Raji (cell line): ENCODE results near the gene HTT.

Experiments used
- POLR2A ChIP-seq: IDR thresholded peaks from 2 replicates; pipeline ENCODE4 v1.6.1; 2011; ENCODE audit warnings: low read depth, low read length, control low read depth; ENCODE audit not compliant: insufficient read depth

Gene HTT

DNA sequence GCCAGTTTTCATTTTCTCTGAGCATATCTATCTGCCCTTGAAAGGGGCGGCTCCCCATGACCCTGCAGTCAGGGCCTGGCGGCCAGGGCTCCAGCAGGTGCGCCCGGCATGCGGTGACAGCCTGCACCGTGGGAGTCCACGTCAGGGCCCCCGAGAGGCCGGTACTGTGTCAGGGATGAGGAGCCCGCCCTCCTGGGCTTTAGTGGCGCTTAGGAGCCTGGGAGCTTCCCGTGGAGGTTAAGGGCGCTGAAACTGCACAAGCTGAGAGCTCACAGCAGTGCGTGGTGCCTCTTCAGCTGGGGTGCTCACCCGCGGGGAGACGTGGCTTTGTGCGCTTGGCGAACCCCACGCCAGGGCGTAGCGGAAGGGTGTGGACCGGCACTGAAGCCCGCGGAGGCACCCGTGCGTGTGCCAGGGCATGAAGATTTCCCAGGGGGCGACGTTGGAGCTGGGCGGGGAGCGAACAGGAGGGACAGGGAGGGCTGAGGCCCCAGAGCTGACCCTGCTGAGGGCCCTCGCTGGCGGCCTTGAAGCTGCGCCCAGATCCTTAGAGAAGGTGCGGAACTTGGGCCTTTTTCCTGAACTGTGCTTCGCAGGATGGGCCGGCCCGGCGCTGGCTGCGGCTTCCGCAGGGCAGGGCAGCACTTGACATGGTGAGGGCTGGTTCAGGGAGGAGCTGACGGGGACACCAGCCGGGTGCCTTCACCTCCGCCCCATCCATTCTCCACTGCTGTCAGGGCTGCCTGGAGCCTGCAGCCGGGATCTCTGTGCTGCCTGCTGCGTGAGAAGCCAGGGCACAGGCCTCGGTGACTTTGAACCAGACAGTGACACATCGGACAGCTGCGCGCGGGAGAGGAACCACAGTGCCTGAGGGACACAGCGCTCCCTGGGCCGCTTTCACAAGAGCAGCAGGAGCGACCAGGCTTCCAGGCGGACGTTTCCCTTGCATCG lies 33.0 kb upstream of the HTT start:
- TF ChIP-seq POLR2A: 0 out of 2 replicates have a peak, but pooled peaks have one; percentile 4

DNA sequence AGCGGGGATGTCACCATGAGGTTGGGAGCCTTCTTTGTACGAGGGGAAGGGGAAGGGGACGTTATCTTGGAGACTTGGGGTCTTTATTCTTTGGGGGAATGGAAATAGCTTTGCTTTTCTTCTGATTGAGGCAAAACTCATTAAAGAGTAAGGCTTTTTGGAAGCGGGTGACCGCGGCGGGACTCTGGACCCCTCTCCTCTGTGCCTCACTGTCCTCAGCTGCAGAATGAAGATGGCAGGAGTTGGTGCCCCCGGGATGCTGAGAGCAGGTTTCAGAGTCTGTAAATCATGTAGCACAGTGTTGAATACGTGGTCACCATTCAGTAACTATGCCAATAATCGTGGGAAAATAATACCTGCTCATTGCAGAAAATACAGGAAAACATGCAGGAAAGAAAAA lies 32.3 kb upstream of the HTT start:
- TF ChIP-seq POLR2A: no peak

DNA sequence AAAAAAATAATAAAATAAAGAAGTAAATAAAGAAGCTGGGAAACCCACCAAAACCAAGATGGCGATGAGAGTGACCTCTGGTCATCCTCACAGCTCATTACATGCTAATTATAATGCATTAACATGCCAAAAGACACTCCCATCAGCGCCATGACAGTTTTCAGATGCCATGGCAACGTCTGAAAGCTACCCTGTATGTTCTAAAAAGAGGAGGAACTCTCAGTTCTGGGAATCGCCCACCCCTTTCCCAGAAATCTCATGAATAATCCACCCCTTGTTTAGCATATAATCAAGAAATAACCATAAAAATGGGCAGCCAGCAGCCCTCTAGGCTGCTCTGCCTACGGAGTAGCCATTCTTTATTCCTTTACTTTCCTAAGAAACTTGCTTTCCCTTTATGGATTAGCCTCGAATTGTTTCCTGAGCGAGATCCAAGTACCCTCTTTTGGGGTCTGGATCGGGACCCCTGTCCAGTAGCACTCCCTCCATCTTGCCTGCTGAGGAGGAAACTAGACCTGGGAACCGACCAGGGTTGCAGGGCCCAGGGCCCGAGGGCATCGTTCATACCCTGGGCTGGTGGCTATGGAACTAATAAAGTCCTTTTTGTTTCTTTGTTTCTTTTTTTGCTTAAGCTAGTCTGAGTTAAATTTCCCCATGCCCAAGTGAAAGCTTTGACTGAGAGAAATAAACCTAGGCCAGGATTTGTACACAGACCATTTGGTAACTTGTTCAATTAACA lies 31.0 kb upstream of the HTT start:
- TF ChIP-seq POLR2A: no peak

DNA sequence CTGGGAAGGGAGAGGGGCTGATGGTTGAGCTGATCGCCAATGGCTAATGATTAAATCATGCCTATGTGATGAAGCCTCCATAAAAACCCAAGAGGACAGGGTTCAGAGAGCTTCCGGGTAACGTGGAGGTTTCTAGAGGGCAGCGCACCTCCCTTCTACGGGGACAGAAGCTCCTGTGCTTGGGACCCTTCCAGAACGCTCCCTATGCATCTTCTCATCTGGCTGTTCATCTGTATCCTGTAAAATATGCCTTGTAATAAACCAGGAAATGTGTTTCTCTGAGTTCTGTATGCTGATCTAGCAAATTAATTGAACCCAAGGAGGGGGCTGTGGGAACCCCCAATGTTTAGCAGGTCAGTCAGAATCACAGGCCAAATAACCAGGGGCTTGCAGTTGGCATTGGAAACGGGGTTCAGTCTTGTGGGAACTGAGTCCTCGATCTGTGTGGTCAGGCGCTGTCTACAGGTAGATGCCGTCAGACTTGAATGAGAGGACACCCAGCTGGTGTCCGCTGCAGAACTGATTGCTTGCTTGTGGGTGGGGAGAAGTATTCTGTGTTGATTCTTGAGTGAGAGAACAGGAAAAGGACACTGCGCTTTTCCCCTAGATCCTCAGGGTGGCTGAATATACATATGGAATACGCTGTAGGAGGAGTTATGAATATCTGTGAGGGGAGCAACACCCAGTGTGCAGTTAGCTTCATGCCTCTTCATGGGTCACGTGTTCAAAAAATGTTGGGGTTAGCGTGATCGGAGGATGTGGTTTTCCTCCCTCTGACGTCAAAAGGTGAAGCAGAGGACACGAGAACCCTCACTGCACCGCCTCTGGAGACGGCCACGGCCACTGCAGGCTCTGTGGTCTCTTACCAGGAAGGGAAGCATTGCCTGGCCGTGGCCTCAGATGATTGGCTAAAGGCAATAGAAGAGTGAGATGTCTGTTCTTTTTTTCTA lies 29.3 kb upstream of the HTT start:
- TF ChIP-seq POLR2A: no peak

DNA sequence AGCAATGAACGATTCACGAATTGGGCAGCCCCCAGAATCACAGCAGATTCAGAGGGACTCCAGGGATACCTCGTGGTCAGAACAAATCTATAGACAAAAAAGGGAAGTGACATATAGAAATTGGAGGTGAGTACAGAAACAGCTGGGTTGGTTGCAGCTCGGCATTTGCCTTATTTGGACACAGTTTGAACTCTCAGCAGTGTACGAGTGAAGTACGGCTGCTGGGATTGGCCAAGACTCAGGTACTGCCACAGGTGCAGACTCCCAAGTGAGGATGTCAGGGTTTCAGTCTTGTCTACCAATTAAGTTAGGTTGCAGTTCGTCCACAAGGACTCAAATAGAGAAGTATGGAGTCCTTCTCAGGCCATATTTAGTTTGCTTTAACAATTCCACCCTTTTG lies 28.3 kb upstream of the HTT start:
- TF ChIP-seq POLR2A: no peak

DNA sequence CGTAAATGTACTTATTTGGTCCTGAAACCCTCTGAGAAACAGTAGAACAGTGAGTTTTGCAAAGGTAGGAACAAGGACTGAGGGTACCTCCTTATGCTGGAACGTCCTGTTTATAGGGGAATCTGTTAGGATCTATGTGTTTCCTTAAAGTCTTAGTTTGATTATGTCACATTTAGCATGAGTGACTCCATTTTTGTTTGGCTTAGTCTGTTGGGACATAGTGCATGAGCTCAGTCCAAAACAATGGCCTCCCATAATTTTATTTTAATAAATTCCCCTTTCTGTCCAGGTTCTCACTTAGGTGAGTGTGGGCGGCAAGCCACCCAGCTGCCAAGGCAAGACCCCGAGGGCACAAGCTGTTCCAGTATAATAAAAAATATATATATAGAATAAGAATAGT lies 27.9 kb upstream of the HTT start:
- TF ChIP-seq POLR2A: no peak

DNA sequence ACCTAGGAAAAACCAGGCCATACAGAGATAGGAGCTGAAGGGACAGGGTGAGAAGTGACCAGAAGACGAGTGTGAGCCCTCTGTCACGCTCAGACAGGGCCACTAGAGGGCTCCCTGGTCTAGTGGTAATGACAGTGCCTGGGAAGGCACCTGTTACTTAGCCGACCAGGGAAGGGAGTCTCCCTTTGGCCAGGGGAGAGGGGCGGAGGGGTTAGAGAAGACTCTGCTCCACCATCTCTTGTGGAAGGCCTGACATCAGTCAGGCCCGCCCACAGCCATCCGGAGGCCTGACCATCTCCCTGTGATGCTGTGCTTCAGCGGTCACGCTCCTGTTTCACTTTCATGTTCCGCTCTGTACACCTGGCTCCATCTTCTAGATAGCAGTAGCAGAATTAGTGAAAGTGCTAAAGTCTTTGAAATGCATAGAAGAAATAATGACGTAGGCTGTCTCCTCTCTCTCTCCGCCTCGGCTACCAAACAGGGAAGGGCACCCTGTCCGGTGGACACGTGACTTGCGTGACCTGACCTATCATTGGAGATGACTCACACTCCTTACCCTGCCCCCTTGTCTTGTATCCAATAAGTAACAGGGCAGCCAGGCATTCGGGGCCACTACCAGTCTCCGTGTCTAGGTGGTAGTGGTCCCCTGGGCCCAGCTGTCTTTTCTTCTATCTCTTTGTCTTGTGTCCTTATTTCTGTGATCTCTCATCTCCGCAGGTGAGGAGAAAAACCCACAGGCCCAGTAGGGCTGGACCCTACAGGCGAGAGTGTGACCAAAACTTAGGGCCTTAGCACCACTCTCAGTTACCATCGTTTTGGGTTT lies 26.8 kb upstream of the HTT start:
- TF ChIP-seq POLR2A: no peak

DNA sequence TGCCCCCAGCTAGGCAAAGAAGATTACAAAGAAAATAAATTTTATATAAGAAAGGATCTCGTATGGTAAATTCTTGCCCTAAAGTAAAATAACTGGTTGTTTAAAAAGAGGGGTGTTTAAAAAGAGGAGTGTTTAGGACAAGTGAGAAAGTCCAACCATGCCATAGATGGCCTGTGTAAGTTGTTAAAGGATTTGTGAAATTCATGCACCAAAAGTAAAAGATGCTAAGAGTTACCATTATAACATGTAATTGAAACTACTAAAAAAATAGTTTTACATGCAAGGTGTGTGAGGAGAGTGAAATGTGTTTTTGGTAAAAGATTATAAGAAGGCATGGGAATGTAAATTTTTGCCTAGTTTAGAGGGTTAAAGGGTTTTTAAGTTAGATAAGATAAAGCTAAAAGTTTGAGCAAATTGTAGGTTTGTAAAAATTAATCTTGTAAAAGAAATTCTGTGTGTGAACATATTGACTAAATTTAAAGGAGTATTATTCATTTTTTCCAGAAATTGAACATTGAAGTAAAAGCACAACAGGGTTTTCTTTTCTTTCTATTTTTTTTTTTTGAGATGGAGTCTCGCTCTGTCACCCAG lies 20.2 kb upstream of the HTT start:
- no peak for TF ChIP-seq POLR2A

DNA sequence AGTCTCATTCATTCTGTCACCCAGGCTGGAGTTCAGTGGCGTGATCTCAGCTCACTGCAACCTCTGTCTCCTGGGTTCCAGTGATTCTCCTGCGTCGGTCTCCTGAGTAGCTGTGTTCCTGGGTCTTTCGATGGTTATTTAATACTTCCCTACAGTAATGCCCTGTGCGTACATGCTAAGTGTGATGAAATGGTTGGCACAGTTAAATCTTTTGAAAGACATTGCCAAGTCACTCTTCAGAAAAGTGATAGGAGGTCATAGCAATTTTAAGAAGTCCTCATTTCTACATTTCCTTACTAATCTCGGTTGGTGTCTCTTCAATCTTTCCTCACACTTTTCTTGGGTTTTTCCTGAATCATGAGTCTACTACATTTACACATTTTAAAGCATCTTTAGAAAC lies 14.5 kb upstream of the HTT start:
- TF ChIP-seq POLR2A: no peak

DNA sequence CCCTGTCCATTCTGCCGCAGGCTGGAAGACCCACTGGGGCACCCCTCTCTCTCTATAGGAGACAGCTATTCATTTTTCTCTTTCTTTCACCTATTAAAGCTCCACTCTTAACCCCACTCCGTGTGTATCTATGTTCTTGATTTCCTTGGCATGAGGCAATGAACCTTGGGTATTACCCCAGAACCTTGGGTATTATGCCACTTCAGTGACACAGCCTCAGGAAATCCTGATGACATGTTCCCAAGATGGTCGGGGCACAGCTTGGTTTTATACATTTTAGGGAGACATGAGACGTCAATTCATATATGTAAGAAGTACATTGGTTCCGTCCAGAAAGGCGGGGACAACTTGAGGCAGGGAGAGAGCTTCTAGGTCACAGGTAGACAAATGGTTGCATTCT lies 13.5 kb upstream of the HTT start:
- no peak for TF ChIP-seq POLR2A

DNA sequence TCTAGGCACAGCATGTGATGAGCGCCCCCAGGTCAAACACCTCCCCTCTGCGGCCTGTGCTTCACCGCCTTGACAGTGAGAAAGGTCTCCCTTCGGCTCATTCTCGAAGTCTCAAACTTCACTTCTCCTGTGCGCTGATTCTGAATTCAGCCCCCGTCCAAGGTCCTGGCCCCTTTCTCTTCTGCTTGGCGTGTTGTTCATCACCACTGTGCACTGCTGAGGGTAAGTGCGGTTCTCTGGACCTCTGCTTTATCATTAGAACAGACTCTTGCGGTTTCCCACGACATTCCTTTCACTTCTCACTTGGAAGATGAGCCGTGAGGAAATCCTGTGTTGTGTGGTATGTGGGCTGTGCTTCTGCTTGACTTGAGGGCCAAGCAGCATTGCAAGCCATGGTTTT lies 12.0 kb upstream of the HTT start:
- TF ChIP-seq POLR2A: no peak

DNA sequence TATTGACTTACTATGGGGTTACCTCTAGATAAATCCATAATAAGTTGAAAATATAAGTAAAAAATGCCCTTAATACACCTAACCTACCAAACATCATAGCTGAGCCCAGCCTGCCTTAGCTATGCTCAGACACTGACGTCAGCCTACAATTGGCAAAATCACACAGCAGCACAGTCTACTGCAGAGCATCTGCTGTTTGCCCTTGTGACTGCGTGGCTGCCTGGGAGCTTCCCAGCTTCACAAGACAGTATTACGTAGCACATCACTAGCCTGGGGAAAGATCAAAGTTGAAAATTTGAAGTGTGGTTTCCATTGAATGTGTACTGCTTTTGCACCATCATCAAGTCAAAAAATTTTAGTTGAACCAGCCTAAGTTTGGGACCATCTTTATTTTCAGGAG lies 8.9 kb upstream of the HTT start:
- no peak for TF ChIP-seq POLR2A

DNA sequence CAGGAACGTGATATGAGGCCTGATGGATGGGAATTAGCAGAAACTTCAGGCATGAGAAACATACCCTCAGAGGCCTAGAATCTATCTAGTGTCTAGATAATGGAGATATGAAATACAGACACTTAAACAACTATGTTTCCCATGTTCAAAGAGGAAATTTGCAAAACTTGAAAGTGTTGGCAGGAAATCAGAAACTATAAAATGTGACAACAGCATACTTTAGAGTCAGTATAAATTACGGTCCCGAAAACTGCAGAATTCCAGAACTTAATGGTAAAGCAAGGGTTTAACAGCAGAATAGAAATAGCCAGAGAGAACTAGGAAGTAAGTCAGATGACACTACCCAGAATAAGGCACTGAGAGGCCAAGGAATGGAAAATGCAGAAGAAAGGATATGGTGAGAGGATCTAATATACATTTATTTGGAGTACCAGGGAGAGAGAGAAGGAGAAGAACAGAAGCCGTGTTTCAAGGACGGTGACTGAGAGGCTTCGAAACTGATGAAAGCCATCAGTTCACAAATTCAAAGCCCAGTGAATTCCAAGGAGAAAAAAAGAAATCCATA lies 7.6 kb upstream of the HTT start:
- no peak for TF ChIP-seq POLR2A

DNA sequence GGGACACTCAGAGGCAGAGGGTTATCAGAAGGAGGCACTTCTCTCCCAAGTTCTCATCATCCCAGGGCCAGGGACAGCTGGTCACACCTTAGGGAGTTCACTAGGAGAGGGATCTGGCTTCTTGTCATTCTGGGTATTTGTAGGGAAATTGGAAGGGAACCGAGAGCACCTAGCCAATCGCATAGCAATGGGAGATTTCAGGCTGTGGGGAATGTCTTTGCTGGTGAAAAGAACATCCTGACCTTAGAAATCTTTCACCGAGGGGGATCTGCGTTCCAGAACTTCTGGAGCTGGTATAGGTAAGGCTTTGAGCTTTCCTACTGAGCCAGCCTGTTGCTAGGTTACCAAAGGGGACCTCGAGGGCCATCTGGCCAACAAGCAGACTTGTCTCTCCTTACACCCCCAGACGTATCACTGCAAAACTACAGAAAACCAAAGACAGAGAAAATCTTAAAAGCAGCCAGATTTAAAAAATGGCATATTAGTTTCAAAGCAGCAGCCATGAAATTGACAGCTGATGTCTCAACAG lies 6.9 kb upstream of the HTT start:
- TF ChIP-seq POLR2A: no peak

DNA sequence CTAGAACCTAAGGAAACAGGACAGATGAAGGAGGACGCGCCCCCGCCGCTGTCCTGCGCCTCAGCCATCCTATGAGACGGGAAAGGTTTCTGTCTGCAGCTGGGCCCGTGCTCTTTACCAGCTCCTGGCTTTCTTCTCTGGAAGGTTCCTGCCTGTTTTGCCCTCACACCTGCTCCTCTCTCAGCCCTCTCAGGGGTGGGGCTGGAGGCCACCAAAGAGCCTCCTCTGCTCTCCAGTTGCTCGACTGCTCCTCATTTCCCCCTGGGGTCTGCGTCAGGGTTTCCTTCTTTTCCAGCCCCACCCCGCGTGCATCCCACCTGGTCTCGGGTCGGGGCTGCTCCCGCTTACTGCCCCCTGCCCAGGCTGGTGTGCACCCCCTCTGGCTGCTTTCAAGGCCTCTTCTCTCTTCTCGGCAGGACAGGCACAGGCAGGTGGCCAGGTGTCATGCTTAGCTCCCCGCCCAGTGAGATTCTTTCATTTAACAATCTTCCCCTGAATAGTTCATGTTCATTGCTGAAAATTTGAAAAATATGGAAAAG lies 4.8 kb upstream of the HTT start:
- no peak for TF ChIP-seq POLR2A
